PFSK-1 (cell line): Measurements from ENCODE around the gene NEUROG2.

Experiments
- POLR2AphosphoS5 ChIP-seq: IDR thresholded peaks from 2 replicates; pipeline ENCODE4 v1.6.1; 2012; ENCODE audit warnings: low read depth, mild to moderate bottlenecking, control low read depth, low read length, moderate library complexity
- SIN3A ChIP-seq: IDR thresholded peaks from 2 replicates; pipeline ENCODE4 v1.6.1; 2012; ENCODE audit warnings: mild to moderate bottlenecking, low read length, moderate library complexity, borderline replicate concordance; ENCODE audit not compliant: insufficient read depth
- TAF1 ChIP-seq: IDR thresholded peaks from 2 replicates; pipeline ENCODE4 v1.6.1; 2012; ENCODE audit warnings: low read length, control low read depth, borderline replicate concordance; ENCODE audit not compliant: insufficient read depth
- TF ChIP-seq, protein P1 (sequence below), 2 experiments: IDR thresholded peaks; 2 replicates each; pipeline versions ENCODE4 v1.6.1 to v1.8.0; 2011 to 2012; ENCODE audit warnings: low read depth in 2 of 2, low read length in 2 of 2, control low read depth in 1 of 2, inconsistent platforms in 1 of 2, mild to moderate bottlenecking in 1 of 2, moderate library complexity in 1 of 2; ENCODE audit not compliant: insufficient read depth in 1 of 2

DNA sequence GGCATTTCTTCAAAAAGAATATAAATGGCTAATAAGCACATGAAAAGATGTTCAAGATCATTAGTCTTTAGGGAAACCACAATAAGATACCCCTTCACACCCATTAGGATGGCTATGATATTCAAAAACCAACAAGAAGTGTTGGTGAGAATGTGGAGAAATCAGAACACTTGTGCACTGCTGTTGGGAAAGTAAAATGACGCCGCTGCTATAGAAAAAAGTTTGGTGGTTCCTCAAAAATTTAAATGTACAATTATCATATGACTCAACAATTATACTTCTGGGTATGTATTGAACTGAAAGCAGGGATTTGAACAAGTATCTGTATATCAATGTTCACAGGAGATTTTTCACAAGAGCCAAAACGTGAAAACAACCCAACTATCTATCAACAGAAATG is 29.4 kb upstream of the NEUROG2 start:
- TF ChIP-seq, protein P1, sequence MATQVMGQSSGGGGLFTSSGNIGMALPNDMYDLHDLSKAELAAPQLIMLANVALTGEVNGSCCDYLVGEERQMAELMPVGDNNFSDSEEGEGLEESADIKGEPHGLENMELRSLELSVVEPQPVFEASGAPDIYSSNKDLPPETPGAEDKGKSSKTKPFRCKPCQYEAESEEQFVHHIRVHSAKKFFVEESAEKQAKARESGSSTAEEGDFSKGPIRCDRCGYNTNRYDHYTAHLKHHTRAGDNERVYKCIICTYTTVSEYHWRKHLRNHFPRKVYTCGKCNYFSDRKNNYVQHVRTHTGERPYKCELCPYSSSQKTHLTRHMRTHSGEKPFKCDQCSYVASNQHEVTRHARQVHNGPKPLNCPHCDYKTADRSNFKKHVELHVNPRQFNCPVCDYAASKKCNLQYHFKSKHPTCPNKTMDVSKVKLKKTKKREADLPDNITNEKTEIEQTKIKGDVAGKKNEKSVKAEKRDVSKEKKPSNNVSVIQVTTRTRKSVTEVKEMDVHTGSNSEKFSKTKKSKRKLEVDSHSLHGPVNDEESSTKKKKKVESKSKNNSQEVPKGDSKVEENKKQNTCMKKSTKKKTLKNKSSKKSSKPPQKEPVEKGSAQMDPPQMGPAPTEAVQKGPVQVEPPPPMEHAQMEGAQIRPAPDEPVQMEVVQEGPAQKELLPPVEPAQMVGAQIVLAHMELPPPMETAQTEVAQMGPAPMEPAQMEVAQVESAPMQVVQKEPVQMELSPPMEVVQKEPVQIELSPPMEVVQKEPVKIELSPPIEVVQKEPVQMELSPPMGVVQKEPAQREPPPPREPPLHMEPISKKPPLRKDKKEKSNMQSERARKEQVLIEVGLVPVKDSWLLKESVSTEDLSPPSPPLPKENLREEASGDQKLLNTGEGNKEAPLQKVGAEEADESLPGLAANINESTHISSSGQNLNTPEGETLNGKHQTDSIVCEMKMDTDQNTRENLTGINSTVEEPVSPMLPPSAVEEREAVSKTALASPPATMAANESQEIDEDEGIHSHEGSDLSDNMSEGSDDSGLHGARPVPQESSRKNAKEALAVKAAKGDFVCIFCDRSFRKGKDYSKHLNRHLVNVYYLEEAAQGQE (IDR thresholded peaks at IDR 0.05; ENCODE audit: insufficient read depth in 1 of 2, low read depth in 2 of 2, low read length in 2 of 2) = no peak
- TF ChIP-seq POLR2AphosphoS5 (no peak), SIN3A (no peak), TAF1 (no peak)
